Measurements from ENCODE around the gene CLBA1.

- TF ChIP-seq, protein P1, sequence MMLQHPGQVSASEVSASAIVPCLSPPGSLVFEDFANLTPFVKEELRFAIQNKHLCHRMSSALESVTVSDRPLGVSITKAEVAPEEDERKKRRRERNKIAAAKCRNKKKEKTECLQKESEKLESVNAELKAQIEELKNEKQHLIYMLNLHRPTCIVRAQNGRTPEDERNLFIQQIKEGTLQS (IDR thresholded peaks at IDR 0.05), result no peak
- TF ChIP-seq, protein P1 (CRISPR knock-in tag; conservative IDR thresholded peaks at IDR 0.05), result no peak
- TF ChIP-seq KLF13 (tag; IDR thresholded peaks at IDR 0.05; ENCODE audit: borderline replicate concordance, low read depth) (no peak), SP2 (IDR thresholded peaks at IDR 0.05; ENCODE audit: extremely low read depth, low read depth, low read length, poor library complexity, severe bottlenecking) (no peak), SLC30A9 (CRISPR knock-in tag; IDR thresholded peaks at IDR 0.05) (no peak)
- TF ChIP-seq, protein P2, sequence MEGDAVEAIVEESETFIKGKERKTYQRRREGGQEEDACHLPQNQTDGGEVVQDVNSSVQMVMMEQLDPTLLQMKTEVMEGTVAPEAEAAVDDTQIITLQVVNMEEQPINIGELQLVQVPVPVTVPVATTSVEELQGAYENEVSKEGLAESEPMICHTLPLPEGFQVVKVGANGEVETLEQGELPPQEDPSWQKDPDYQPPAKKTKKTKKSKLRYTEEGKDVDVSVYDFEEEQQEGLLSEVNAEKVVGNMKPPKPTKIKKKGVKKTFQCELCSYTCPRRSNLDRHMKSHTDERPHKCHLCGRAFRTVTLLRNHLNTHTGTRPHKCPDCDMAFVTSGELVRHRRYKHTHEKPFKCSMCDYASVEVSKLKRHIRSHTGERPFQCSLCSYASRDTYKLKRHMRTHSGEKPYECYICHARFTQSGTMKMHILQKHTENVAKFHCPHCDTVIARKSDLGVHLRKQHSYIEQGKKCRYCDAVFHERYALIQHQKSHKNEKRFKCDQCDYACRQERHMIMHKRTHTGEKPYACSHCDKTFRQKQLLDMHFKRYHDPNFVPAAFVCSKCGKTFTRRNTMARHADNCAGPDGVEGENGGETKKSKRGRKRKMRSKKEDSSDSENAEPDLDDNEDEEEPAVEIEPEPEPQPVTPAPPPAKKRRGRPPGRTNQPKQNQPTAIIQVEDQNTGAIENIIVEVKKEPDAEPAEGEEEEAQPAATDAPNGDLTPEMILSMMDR (IDR thresholded peaks at IDR 0.05 in 2 of 3, conservative IDR thresholded peaks at IDR 0.05 in 1 of 3; ENCODE audit: insufficient read depth in 2 of 3, low read depth in 1 of 3, low read length in 3 of 3), result no peak
These were observed 10.9 kb downstream of the CLBA1 start for GRCh38 chr14:104996483-104996882.

All from K562 (cell line).